GDM1 (cell line): ENCODE measurements around the gene ZNF846.
"Not testable (repeated sequence)": the region's sequence is repeated elsewhere in the genome, so short reads cannot be mapped to it uniquely, and the experiment has no call there.

Experiments
- DNase-seq: peaks from one replicate; lab custom pipeline; 2025; lab: John Stamatoyannopoulos, UW

The ZNF846 gene

GRCh38 chr19:9768175-9769112 lies at the start of gene ZNF846:
ZNF846 (minus strand) TSS chr19:9768738; CDS start chr19:9764950, 3,788 bp downstream.
- DNase-seq, result peak; percentile 95

- no peak for DNase-seq
These were observed 49.7 kb upstream of the ZNF846 start for GRCh38 chr19:9818175-9818733.

GRCh38 chr19:9811139-9811538 lies 42.6 kb upstream of the ZNF846 start:
- DNase-seq, result no peak

- DNase-seq, result no peak
These were observed 40.6 kb upstream of the ZNF846 start for GRCh38 chr19:9808855-9809824.

GRCh38 chr19:9806803-9807202 lies 38.3 kb upstream of the ZNF846 start:
- DNase-seq, result no peak

GRCh38 chr19:9801976-9802375 lies 33.4 kb upstream of the ZNF846 start:
- DNase-seq, result no peak

- DNase-seq, result no peak
These were observed 30.6 kb upstream of the ZNF846 start for GRCh38 chr19:9799162-9799561.

GRCh38 chr19:9797871-9798270 lies 29.3 kb upstream of the ZNF846 start:
- DNase-seq, result no peak

- DNase-seq, result peak; percentile 83
These were observed 27.7 kb upstream of the ZNF846 start for GRCh38 chr19:9796113-9796773.

- DNase-seq, result peak; percentile 55
These were observed 24.6 kb upstream of the ZNF846 start for GRCh38 chr19:9793071-9793591.

- peak; percentile 95 for DNase-seq
These were observed 23.9 kb upstream of the ZNF846 start for GRCh38 chr19:9792206-9793070.

- peak; percentile 95 for DNase-seq
These were observed 23.1 kb upstream of the ZNF846 start for GRCh38 chr19:9791552-9792205.

- DNase-seq, result not testable (repeated sequence)
These were observed 22.5 kb upstream of the ZNF846 start for GRCh38 chr19:9791073-9791367.

GRCh38 chr19:9789579-9789978 lies 21.0 kb upstream of the ZNF846 start:
- DNase-seq, result not testable (repeated sequence)

GRCh38 chr19:9789066-9789465 lies 20.5 kb upstream of the ZNF846 start:
- no peak for DNase-seq

- DNase-seq, result not testable (repeated sequence)
These were observed 20.1 kb upstream of the ZNF846 start for GRCh38 chr19:9788604-9789003.

- no peak for DNase-seq
These were observed 18.3 kb upstream of the ZNF846 start for GRCh38 chr19:9786819-9787218.

GRCh38 chr19:9786342-9786741 lies 17.8 kb upstream of the ZNF846 start:
- DNase-seq, result no peak

GRCh38 chr19:9785367-9786331 lies 17.1 kb upstream of the ZNF846 start:
- DNase-seq, result peak; percentile 95
